ENCODE data around the gene UBLCP1. TPM values are rescaled to one million over a fixed set of nuclear protein-coding genes. Genes with fewer than 3 reads are reported as not detected.

UBLCP1 gene
- total and polyA plus RNA-seq, 2 of the 13 experiments (the other 11 are each of a cell fraction or from before 2014, with no cell fraction given): 6.5 to 12.6 TPM

DNA sequence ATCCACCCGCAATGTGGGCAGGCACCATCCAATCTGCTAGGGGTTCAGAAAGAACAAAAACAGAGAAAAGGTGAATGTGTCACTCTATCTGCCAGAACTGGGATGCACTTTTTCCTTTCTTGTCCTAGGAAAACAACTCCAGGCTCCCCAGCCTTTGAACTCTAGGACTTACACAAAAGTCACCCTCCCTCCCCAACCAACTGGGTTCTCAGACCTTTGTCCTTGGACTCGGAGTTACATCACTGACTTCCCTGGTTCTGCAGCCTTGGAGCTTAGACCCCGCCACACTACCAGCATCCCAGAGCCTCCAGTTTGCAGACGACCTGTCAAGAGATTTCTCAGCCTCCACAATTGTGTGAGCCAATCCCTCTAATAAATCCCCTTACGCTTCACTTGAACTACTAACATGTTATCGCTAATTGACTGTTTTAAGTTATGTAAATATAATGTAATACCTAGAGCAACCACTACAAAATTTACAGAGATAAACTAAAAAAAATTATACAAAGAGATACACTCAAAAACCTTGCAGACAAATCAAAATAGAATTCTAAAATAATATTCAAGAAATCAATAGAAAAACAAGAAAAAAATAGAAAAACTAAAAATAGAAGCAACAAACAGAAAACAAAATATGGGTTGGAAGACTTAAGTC, 5.3 kb upstream of the UBLCP1 start (continued):
- TF ChIP-seq, protein P1, sequence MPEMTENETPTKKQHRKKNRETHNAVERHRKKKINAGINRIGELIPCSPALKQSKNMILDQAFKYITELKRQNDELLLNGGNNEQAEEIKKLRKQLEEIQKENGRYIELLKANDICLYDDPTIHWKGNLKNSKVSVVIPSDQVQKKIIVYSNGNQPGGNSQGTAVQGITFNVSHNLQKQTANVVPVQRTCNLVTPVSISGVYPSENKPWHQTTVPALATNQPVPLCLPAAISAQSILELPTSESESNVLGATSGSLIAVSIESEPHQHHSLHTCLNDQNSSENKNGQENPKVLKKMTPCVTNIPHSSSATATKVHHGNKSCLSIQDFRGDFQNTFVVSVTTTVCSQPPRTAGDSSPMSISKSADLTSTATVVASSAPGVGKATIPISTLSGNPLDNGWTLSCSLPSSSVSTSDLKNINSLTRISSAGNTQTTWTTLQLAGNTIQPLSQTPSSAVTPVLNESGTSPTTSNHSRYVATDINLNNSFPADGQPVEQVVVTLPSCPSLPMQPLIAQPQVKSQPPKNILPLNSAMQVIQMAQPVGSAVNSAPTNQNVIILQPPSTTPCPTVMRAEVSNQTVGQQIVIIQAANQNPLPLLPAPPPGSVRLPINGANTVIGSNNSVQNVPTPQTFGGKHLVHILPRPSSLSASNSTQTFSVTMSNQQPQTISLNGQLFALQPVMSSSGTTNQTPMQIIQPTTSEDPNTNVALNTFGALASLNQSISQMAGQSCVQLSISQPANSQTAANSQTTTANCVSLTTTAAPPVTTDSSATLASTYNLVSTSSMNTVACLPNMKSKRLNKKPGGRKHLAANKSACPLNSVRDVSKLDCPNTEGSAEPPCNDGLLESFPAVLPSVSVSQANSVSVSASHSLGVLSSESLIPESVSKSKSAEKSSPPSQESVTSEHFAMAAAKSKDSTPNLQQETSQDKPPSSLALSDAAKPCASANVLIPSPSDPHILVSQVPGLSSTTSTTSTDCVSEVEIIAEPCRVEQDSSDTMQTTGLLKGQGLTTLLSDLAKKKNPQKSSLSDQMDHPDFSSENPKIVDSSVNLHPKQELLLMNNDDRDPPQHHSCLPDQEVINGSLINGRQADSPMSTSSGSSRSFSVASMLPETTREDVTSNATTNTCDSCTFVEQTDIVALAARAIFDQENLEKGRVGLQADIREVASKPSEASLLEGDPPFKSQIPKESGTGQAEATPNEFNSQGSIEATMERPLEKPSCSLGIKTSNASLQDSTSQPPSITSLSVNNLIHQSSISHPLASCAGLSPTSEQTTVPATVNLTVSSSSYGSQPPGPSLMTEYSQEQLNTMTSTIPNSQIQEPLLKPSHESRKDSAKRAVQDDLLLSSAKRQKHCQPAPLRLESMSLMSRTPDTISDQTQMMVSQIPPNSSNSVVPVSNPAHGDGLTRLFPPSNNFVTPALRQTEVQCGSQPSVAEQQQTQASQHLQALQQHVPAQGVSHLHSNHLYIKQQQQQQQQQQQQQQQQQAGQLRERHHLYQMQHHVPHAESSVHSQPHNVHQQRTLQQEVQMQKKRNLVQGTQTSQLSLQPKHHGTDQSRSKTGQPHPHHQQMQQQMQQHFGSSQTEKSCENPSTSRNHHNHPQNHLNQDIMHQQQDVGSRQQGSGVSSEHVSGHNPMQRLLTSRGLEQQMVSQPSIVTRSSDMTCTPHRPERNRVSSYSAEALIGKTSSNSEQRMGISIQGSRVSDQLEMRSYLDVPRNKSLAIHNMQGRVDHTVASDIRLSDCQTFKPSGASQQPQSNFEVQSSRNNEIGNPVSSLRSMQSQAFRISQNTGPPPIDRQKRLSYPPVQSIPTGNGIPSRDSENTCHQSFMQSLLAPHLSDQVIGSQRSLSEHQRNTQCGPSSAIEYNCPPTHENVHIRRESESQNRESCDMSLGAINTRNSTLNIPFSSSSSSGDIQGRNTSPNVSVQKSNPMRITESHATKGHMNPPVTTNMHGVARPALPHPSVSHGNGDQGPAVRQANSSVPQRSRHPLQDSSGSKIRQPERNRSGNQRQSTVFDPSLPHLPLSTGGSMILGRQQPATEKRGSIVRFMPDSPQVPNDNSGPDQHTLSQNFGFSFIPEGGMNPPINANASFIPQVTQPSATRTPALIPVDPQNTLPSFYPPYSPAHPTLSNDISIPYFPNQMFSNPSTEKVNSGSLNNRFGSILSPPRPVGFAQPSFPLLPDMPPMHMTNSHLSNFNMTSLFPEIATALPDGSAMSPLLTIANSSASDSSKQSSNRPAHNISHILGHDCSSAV (CRISPR knock-in tag; IDR thresholded peaks at IDR 0.05; ENCODE audit: borderline replicate concordance): no peak
- TF ChIP-seq, protein P2, sequence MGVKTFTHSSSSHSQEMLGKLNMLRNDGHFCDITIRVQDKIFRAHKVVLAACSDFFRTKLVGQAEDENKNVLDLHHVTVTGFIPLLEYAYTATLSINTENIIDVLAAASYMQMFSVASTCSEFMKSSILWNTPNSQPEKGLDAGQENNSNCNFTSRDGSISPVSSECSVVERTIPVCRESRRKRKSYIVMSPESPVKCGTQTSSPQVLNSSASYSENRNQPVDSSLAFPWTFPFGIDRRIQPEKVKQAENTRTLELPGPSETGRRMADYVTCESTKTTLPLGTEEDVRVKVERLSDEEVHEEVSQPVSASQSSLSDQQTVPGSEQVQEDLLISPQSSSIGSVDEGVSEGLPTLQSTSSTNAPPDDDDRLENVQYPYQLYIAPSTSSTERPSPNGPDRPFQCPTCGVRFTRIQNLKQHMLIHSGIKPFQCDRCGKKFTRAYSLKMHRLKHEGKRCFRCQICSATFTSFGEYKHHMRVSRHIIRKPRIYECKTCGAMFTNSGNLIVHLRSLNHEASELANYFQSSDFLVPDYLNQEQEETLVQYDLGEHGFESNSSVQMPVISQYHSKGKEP (CRISPR knock-in tag; IDR thresholded peaks at IDR 0.05): no peak
- TF ChIP-seq POLR2AphosphoS2 (IDR thresholded peaks at IDR 0.05; ENCODE audit: low read depth, low read length): no peak
- no peak for TF ChIP-seq ZNF747 (CRISPR knock-in tag; IDR thresholded peaks at IDR 0.05; ENCODE audit: borderline replicate concordance)
- no peak for TF ChIP-seq RAD21 (CRISPR knock-in tag; IDR thresholded peaks at IDR 0.05)
- no peak for TF ChIP-seq ZNF577 (CRISPR knock-in tag; IDR thresholded peaks at IDR 0.05; ENCODE audit: borderline replicate concordance, low read depth)
- no peak for TF ChIP-seq ZNF468 (CRISPR knock-in tag; IDR thresholded peaks at IDR 0.05)
- TF ChIP-seq HOXA9 (CRISPR knock-in tag; IDR thresholded peaks at IDR 0.05; ENCODE audit: borderline replicate concordance): no peak
- TF ChIP-seq, protein P3, sequence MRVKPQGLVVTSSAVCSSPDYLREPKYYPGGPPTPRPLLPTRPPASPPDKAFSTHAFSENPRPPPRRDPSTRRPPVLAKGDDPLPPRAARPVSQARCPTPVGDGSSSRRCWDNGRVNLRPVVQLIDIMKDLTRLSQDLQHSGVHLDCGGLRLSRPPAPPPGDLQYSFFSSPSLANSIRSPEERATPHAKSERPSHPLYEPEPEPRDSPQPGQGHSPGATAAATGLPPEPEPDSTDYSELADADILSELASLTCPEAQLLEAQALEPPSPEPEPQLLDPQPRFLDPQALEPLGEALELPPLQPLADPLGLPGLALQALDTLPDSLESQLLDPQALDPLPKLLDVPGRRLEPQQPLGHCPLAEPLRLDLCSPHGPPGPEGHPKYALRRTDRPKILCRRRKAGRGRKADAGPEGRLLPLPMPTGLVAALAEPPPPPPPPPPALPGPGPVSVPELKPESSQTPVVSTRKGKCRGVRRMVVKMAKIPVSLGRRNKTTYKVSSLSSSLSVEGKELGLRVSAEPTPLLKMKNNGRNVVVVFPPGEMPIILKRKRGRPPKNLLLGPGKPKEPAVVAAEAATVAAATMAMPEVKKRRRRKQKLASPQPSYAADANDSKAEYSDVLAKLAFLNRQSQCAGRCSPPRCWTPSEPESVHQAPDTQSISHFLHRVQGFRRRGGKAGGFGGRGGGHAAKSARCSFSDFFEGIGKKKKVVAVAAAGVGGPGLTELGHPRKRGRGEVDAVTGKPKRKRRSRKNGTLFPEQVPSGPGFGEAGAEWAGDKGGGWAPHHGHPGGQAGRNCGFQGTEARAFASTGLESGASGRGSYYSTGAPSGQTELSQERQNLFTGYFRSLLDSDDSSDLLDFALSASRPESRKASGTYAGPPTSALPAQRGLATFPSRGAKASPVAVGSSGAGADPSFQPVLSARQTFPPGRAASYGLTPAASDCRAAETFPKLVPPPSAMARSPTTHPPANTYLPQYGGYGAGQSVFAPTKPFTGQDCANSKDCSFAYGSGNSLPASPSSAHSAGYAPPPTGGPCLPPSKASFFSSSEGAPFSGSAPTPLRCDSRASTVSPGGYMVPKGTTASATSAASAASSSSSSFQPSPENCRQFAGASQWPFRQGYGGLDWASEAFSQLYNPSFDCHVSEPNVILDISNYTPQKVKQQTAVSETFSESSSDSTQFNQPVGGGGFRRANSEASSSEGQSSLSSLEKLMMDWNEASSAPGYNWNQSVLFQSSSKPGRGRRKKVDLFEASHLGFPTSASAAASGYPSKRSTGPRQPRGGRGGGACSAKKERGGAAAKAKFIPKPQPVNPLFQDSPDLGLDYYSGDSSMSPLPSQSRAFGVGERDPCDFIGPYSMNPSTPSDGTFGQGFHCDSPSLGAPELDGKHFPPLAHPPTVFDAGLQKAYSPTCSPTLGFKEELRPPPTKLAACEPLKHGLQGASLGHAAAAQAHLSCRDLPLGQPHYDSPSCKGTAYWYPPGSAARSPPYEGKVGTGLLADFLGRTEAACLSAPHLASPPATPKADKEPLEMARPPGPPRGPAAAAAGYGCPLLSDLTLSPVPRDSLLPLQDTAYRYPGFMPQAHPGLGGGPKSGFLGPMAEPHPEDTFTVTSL (CRISPR knock-in tag; IDR thresholded peaks at IDR 0.05; ENCODE audit: borderline replicate concordance): peak; percentile 76; the same call in 1 of the 2 replicates
- no peak for TF ChIP-seq ZNF547 (CRISPR knock-in tag; IDR thresholded peaks at IDR 0.05)
- no peak for TF ChIP-seq ZNF891 (CRISPR knock-in tag; IDR thresholded peaks at IDR 0.05)
